ENCODE measurements around the gene SEZ6L2.

The SEZ6L2 gene

DNA sequence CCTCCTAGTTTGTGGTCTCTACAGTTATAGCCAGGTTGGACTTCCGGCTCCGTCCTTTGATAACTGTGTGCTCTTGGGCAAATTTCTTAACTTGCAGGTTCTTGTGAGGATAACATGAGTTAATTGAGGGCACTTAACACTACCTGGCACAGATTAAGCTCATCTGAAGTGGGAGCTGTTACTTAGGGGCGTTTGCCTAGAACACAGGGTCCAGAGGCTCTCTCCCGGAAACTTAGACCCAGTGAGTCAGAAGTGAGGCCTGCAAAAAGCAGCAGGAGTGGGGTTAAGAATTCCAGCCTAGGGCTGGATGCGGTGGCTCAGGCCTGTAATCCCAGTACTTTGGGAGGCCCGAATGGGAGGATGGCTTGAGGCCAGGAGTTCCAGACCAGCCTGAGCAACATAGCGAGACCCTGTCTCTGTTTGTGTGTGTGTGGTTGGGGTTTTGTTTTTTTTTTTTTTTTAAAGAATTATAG, 77.7 kb downstream of the SEZ6L2 start:
- Histone ChIP-seq H3K27me3 (ENCODE audit: insufficient read depth, low read depth, severe bottlenecking) (no peaks in the 10 kb centered on the region), H3K27ac (peak overlapping the region; percentile 41), H3K4me3 (ENCODE audit: low read depth, low read length) (no peak overlapping the region), H3K9me3 (ENCODE audit: severe bottlenecking) (no peaks in the 10 kb centered on the region), H3K36me3 (peaks cover 27% of the 10 kb centered on the region)
- TF ChIP-seq CTCF (IDR thresholded peaks at IDR 0.05; ENCODE audit: low read depth, low read length): no peak
- DNase-seq: no peak
